Neural cell (in vitro differentiated cells): ENCODE results near the gene ZMIZ2.

ENCODE experiments used
- CTCF ChIP-seq: fragments of 450-650 bp; IDR thresholded peaks from 2 replicates; pipeline ENCODE4 v1.5.1; 2014; ENCODE audit warnings: antibody characterized with exemption, mild to moderate bottlenecking, moderate library complexity; ENCODE audit not compliant: poor library complexity, severe bottlenecking
- EP300 ChIP-seq: fragments of 450-650 bp; conservative IDR thresholded peaks from 2 replicates; pipeline ENCODE4 v1.6.1; 2014; ENCODE audit warnings: antibody characterized with exemption, mild to moderate bottlenecking, moderate library complexity; ENCODE audit not compliant: poor library complexity, severe bottlenecking
- EZH2 ChIP-seq: fragments of 200-600, 300-800 bp; shearing (Covaris generic), sonication (generic); IDR thresholded peaks from 2 replicates; pipeline ENCODE4 v1.6.1; 2014; ENCODE audit warnings: antibody characterized with exemption, low read length, borderline replicate concordance, mild to moderate bottlenecking; ENCODE audit not compliant: insufficient read depth, poor library complexity, severe bottlenecking
- MXI1 ChIP-seq: fragments of 450-650 bp; conservative IDR thresholded peaks from 2 replicates; pipeline ENCODE4 v1.6.1; 2014; ENCODE audit warnings: antibody characterized with exemption, mild to moderate bottlenecking; ENCODE audit not compliant: poor library complexity, severe bottlenecking
- POLR2AphosphoS5 ChIP-seq: IDR thresholded peaks from 2 replicates; pipeline ENCODE4 v1.6.1; 2012
- REST ChIP-seq: IDR thresholded peaks from 2 replicates; pipeline ENCODE4 v1.6.1; 2012; ENCODE audit warnings: borderline replicate concordance
- SMC3 ChIP-seq: fragments of 450-650 bp; conservative IDR thresholded peaks from 2 replicates; pipeline ENCODE4 v1.6.1; 2014; ENCODE audit warnings: antibody characterized with exemption, mild to moderate bottlenecking, moderate library complexity; ENCODE audit not compliant: poor library complexity

GRCh38 chr7:44703921-44704320 lies 44.7 kb upstream of the ZMIZ2 start:
- no peak for TF ChIP-seq CTCF
- TF ChIP-seq EP300: no peak
- no peak for TF ChIP-seq POLR2AphosphoS5
- TF ChIP-seq MXI1: no peak
- TF ChIP-seq REST: no peak
- TF ChIP-seq EZH2: no peak
- no peak for TF ChIP-seq SMC3
